Medulla oblongata (tissue), 1 donor: Measurements from ENCODE around the gene SLC35E2B.
A peak's percentile ranks its signal among the peaks of the same experiment; 100 is the strongest.
"Not testable (repeated sequence)": the region's sequence is repeated elsewhere in the genome, so short reads cannot be mapped to it uniquely, and the experiment has no call there.

Experiments
- DNase-seq: peaks from one replicate; pipeline ENCODE4 v3.0.0-alpha.2; 2015; ENCODE audit errors: extremely low spot score

The SLC35E2B gene

DNA sequence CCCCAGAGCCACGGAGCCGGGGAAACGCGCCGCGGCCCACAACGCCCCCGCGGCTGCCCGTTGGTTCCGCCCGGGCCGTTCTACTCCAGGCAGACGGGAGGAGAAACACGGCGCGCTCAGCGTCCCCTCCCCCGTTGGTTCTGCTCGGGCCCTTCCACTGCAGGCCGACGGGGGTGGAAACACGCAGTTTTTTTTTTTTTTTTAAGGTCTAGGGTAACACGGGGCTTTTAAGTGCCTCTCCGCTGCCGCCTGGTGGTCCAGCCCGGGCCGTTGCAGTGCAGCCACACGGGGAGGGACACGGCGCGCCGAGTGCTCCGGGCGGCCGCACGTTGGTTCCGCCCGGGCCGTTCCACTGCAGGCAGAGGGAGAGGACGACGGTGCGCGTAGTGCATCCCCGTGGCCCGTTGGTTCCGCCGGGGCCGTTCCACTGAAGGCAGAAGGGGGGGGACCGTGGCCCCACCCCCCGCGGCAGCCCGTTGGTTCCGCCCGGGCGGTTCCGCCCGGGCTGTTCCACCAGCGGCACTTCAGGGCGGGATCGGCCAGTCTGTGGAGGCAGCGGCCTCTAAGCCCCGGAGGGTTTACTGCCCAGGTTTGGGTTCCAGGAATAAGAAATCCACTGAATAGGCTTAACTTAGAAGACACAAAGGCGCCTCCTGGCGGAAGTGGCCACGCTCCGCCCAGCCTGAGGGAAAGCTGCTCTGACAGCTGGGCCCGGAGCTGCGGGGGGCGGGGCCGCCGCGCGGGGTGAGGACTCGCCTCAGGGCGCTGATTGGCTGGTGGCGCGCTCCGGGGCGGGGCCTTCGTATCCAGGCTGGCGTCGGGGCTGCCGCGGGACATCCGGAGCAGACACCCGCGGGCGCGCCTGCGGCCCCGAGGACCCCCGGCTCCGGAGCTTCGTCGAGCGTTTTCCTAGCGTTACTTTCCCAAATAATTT is at the start of gene SLC35E2B:
Gene SLC35E2B (minus strand): TSS at position 82 of the 934 bp plus-strand sequence. CDS start 16,096 bp downstream, outside the sequence.
- DNase-seq: peak; percentile 92

- not testable (repeated sequence) for DNase-seq
Observed at GRCh38 chr1:1741013-1741412, 48.4 kb upstream of the SLC35E2B start.

- DNase-seq: not testable (repeated sequence)
Observed at GRCh38 chr1:1738799-1739337, 46.3 kb upstream of the SLC35E2B start.

GRCh38 chr1:1737675-1738590 is 45.3 kb upstream of the SLC35E2B start:
- not testable (repeated sequence) for DNase-seq

DNA sequence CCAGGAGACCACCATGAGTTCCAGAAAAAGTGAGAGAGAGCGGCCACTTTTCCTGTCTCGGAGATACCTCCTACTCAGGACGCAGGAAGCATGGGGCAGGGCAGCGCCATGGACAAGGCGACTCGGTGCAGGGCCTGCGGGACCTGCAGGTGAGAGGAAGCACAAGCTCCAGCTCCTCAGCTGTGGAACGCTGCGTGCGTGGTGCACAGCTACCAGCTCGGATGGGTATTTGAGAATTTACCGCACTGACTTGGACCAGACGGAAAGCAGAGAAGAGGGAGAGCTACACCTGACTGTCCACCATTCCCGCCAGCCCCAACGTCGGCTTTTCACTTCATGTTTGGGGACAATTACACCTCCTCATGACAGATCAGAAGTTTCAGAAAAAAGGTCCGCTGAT is 39.8 kb upstream of the SLC35E2B start:
- DNase-seq: no peak

- no peak for DNase-seq
Observed at GRCh38 chr1:1730870-1731269, 38.3 kb upstream of the SLC35E2B start.

GRCh38 chr1:1730230-1730629 is 37.6 kb upstream of the SLC35E2B start:
- not testable (repeated sequence) for DNase-seq

DNA sequence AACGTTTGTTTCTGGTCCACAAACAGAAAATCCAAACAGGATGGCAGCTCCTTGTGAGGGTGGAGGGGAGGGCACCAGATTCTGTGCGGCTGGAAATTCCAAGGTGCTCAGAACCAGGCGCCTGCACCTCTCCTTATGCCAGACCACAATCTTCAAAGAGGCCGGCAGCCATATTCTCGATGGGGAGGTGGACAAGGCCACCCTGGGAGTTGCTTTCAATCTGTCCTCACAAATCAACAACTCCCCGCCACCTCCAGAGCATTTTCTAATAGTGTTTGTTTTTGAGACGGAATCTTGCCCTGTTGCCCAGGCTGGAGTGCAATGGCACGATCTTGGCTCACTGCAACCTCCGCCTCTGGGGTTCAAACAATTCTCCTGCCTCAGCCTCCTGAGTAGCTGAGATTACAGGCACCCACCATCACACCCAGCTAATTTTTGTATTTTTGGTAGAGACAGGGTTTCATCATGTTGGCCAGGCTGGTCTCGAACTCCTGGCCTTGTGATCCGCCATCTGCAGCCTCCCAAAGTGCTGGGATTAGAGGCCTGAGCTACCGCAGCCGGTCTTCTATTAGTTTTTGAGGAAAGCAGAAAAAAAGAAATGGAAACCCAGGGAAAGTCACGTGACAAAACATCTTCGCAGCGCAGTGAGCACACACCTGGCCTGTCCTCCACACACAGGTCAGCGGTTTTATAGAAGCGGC is 36.7 kb upstream of the SLC35E2B start:
- DNase-seq: not testable (repeated sequence)

DNA sequence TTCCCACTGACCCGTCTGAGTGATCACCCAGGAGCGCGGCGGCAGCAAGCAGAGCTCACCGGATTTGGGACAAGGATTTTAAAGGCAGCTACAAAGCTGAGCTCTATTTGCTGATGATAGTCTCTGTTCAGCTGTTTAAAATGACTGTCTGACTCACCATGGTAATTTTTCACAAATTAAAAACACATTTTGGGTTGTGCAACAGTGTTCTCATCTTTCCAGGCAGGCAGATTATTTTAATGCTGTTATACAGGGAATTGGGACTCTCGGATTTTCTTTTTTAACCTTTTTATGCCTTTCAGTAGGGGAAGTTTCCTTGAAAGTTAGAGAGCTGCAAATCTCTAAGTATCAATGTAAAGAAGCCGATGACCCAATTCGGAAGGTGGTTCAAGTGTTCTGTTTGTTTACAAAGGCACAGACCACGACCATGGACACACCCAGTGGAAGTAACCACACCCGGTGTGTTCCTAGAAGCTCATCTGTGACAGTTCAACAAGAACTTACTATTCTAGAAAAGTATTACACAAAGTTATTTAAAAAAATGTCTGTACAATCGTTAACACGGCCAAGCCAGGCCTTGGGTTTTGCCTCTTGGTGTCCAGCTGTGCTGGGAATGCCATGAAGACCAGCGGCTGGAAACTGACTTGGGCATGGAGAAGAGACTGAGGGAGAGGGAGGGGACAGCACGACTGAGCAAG is 35.9 kb upstream of the SLC35E2B start:
- DNase-seq: not testable (repeated sequence)

DNA sequence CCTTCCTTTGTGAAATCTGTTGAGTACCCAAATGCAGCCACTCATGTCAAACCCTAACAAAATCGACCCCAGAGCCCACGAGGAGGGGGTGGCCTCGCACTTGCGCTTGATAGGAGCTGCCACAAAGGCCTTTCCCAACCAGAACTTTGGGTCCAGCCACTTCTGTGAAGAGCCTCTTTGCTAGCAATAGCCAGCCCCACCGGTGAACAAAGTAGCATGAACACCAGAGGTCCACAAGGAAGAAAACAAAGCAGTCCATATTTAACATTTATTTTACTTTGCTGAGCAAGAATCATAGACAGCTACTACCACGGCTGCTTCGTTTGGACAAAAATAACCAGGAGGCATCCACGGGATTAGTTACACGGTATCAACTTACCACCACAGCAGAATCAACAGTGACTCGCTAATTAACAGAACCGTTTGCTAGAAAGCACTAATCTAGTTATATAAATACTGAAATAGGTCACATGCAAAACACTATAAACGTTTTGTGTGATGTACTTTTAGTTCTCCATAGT is 34.6 kb upstream of the SLC35E2B start:
- not testable (repeated sequence) for DNase-seq

- not testable (repeated sequence) for DNase-seq
Observed at GRCh38 chr1:1726088-1726487, 33.5 kb upstream of the SLC35E2B start.

DNA sequence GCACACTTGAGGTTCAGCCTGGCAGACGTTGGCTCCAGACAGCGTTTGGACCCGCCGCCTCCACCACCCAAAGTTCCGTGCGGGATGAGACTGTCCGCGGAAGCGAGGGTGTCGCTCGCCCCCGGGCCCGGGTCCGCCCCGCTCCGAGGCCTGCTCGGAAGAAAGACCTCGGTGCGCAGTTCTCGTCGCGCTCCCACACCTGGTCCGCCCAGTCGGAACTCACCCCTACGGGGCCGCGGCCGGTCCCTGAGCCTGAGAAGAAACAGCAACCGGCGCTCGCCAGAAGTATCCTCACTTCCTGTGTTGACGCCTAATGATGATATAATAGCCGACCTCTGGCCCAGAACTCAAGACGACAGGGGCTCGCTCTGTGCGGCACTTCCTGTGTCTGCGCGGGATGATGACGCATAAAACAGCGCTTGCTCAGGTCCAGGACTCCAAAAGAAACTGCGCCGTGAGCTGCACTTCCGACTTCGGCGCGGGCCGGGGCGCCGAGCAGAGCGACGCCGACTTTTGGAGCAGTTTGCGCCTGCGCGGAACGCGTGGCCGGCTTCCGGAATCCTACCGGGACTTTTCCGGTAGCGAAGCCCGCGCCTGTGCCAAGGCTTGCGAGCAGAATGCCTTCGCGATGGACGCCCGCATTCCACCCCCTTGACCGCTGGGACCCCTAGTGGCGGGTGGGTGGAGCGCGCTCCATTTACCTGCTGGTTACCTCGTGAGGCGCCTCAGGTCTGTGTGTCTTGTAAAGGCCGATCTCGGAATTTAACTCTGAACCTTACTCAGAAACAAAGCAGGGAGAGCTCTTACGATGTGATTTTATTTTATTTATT is 31.7 kb upstream of the SLC35E2B start, which contains the start of gene CDK11A:
Gene CDK11A (minus strand): TSS at position 323 of the 830 bp plus-strand sequence. CDS start 1,539 bp downstream, outside the sequence.
- peak; percentile 99 for DNase-seq

- no peak for DNase-seq
Observed at GRCh38 chr1:1721201-1721600, 28.6 kb upstream of the SLC35E2B start.

GRCh38 chr1:1715109-1715883 is 22.7 kb upstream of the SLC35E2B start:
- DNase-seq: not testable (repeated sequence)

- DNase-seq: not testable (repeated sequence)
Observed at GRCh38 chr1:1707897-1708296, 15.3 kb upstream of the SLC35E2B start.

GRCh38 chr1:1707241-1707640 is 14.6 kb upstream of the SLC35E2B start:
- not testable (repeated sequence) for DNase-seq

GRCh38 chr1:1705623-1706022 is 13.0 kb upstream of the SLC35E2B start:
- DNase-seq: not testable (repeated sequence)

GRCh38 chr1:1704284-1704957 is 11.8 kb upstream of the SLC35E2B start:
- not testable (repeated sequence) for DNase-seq
